Neural cell (in vitro differentiated cells): ENCODE data around the gene PSD2. TPM values are rescaled to one million over a fixed set of nuclear protein-coding genes. Genes with fewer than 3 reads are reported as not detected.

Experiments used
- H2AFZ ChIP-seq: fragments of 200-600, 300-800 bp; sonication (generic), shearing (Covaris generic); 2 replicates; pipeline ENCODE4 v1.6.0; 2014; ENCODE audit warnings: low read depth, mild to moderate bottlenecking, antibody characterized with exemption, low read length, moderate library complexity
- H3F3A ChIP-seq: fragments of 200-600 bp; shearing (Covaris generic); 2 replicates; pipeline ENCODE4 v1.6.1; 2016; ENCODE audit warnings: mild to moderate bottlenecking, moderate library complexity, mixed read lengths, antibody characterized with exemption, low read length; ENCODE audit not compliant: insufficient read depth, poor library complexity, severe bottlenecking
- H3K27ac ChIP-seq: fragments of 200-600, 300-800 bp; sonication (generic), shearing (Covaris generic); 2 replicates; pipeline ENCODE4 v1.5.1; 2014; ENCODE audit warnings: mild to moderate bottlenecking, low read length, moderate library complexity
- H3K27me3 ChIP-seq: fragments of 300-800, 200-600 bp; sonication (generic), shearing (Covaris generic); 2 replicates; pipeline ENCODE4 v1.6.0; 2014; ENCODE audit warnings: mild to moderate bottlenecking, low read depth, low read length, moderate library complexity; ENCODE audit not compliant: insufficient read depth
- H3K36me3 ChIP-seq: fragments of 300-800, 200-600 bp; sonication (generic), shearing (Covaris generic); 2 replicates; pipeline ENCODE4 v1.5.1; 2014; ENCODE audit warnings: mild to moderate bottlenecking, antibody characterized with exemption, low read length, moderate library complexity; ENCODE audit not compliant: insufficient read depth
- H3K4me2 ChIP-seq: fragments of 300-800, 200-600 bp; sonication (generic), shearing (Covaris generic); 2 replicates; pipeline ENCODE4 v1.6.0; 2014; ENCODE audit warnings: mild to moderate bottlenecking, low read length
- H3K4me3 ChIP-seq: fragments of 300-800, 200-600 bp; sonication (generic), shearing (Covaris generic); 2 replicates; pipeline ENCODE4 v1.5.1; 2014; ENCODE audit warnings: mild to moderate bottlenecking, low read length, moderate library complexity
- H3K79me2 ChIP-seq: fragments of 200-600 bp; shearing (Covaris generic); replicated peaks from 2 replicates; pipeline ENCODE4 v1.6.0; 2014; ENCODE audit warnings: mild to moderate bottlenecking, low read length, moderate library complexity; ENCODE audit not compliant: insufficient read depth
- H3K9ac ChIP-seq: fragments of 300-800, 200-600 bp; sonication (generic), shearing (Covaris generic); 2 replicates; pipeline ENCODE4 v1.6.1; 2016; ENCODE audit warnings: mild to moderate bottlenecking, low read length, mixed read lengths
- H3K9me2 ChIP-seq: fragments of 200-600 bp; shearing (Covaris generic); 2 replicates; pipeline ENCODE4 v1.6.1; 2016; ENCODE audit warnings: mild to moderate bottlenecking, low read length, mixed read lengths; ENCODE audit not compliant: insufficient read depth
- H3K9me3 ChIP-seq: fragments of 200-600, 300-800 bp; sonication (generic), shearing (Covaris generic); 2 replicates; pipeline ENCODE4 v1.6.1; 2016; ENCODE audit warnings: mild to moderate bottlenecking, mixed run types, low read length, moderate library complexity, mixed read lengths
- H4K20me1 ChIP-seq: fragments of 200-600 bp; shearing (Covaris generic); 2 replicates; pipeline ENCODE4 v1.6.1; 2016; ENCODE audit warnings: mild to moderate bottlenecking, mixed run types; ENCODE audit not compliant: insufficient read depth
- CTCF ChIP-seq: fragments of 450-650 bp; IDR thresholded peaks from 2 replicates; pipeline ENCODE4 v1.5.1; 2014; ENCODE audit warnings: antibody characterized with exemption, mild to moderate bottlenecking, moderate library complexity; ENCODE audit not compliant: poor library complexity, severe bottlenecking
- EP300 ChIP-seq: fragments of 450-650 bp; conservative IDR thresholded peaks from 2 replicates; pipeline ENCODE4 v1.6.1; 2014; ENCODE audit warnings: antibody characterized with exemption, mild to moderate bottlenecking, moderate library complexity; ENCODE audit not compliant: poor library complexity, severe bottlenecking
- EZH2 ChIP-seq: fragments of 200-600, 300-800 bp; shearing (Covaris generic), sonication (generic); IDR thresholded peaks from 2 replicates; pipeline ENCODE4 v1.6.1; 2014; ENCODE audit warnings: antibody characterized with exemption, low read length, borderline replicate concordance, mild to moderate bottlenecking; ENCODE audit not compliant: insufficient read depth, poor library complexity, severe bottlenecking
- MXI1 ChIP-seq: fragments of 450-650 bp; conservative IDR thresholded peaks from 2 replicates; pipeline ENCODE4 v1.6.1; 2014; ENCODE audit warnings: antibody characterized with exemption, mild to moderate bottlenecking; ENCODE audit not compliant: poor library complexity, severe bottlenecking
- POLR2AphosphoS5 ChIP-seq: IDR thresholded peaks from 2 replicates; pipeline ENCODE4 v1.6.1; 2012
- RAD21 ChIP-seq: fragments of 450-650 bp; conservative IDR thresholded peaks from 2 replicates; pipeline ENCODE4 v1.6.1; 2014; ENCODE audit warnings: antibody characterized with exemption, mild to moderate bottlenecking, moderate library complexity
- REST ChIP-seq: IDR thresholded peaks from 2 replicates; pipeline ENCODE4 v1.6.1; 2012; ENCODE audit warnings: borderline replicate concordance
- SMC3 ChIP-seq: fragments of 450-650 bp; conservative IDR thresholded peaks from 2 replicates; pipeline ENCODE4 v1.6.1; 2014; ENCODE audit warnings: antibody characterized with exemption, mild to moderate bottlenecking, moderate library complexity; ENCODE audit not compliant: poor library complexity
- TAF1 ChIP-seq: IDR thresholded peaks from 2 replicates; pipeline ENCODE4 v1.6.1; 2012; ENCODE audit warnings: low read depth
- polyA plus RNA-seq: library from polyadenylated mRNA; depleted of rRNA; stranded (reverse); fragments of >200 nt; gene quantifications from 2 replicates; pipeline ENCODE4 v1.2.3, GENCODE V29; 2014

Gene PSD2
- polyA plus RNA-seq, 1 donor from 2014 or later: 33.4 TPM

DNA sequence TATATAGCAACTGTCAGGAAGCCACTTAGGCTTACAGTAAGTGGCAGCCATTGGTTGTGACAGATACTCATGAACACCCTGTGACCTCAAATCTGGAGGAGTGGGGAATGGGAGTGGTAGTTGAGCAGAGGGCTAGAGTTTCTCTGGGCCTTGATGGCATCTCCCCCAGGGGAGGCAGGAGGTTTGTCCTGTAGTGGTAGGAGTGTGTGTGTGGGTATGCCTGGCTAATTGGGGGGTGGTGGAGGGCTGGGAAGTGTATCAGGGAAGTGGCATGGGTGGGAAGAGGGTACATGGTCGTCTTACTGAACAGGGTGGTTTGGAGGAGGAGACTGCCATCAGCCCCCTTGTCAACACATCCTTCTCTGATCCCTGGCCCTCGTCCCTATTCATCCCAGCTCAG is 71.5 kb downstream of the PSD2 start:
- H3K27me3 ChIP-seq: no peaks in the 10 kb centered on the region
- H3F3A ChIP-seq: no peaks in the 10 kb centered on the region
- TF ChIP-seq SMC3 (no peak), POLR2AphosphoS5 (no peak), EP300 (no peak), CTCF (no peak), RAD21 (no peak), EZH2 (no peak), MXI1 (no peak), TAF1 (no peak), REST (no peak)

DNA sequence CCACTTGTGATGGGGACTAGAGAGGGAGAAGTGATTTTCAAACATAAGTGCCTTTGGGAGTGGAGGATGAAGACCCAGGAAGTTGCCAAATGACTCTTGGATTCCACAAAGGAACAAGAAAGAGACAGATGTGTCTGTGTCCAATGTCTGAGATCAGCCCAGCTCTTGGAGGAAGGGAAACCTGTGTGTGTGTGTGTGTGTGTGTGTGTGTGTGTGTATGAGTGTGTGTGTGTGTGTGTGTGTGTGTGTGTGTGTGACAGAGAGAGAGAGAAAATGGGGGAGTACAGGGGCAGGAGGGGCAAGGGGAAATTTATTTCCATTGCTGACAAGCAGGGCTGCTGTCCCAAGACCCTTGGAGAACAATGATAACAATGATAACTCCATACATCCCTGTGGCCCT is 72.0 kb downstream of the PSD2 start:
- H3K79me2 ChIP-seq: no peaks in the 10 kb centered on the region
- no peak overlapping the region for H3K27ac ChIP-seq
- no peaks in the 10 kb centered on the region for H4K20me1 ChIP-seq
- TF ChIP-seq EP300 (no peak), SMC3 (no peak), CTCF (no peak), TAF1 (no peak), MXI1 (no peak), POLR2AphosphoS5 (no peak), RAD21 (no peak), REST (no peak), EZH2 (no peak)
- H3K27me3 ChIP-seq: no peaks in the 10 kb centered on the region
- H3K9me2 ChIP-seq: no peaks in the 10 kb centered on the region
- H3K9me3 ChIP-seq: no peaks in the 10 kb centered on the region
- no peaks in the 10 kb centered on the region for H3K36me3 ChIP-seq
- H3K4me2 ChIP-seq: no peak overlapping the region
- H2AFZ ChIP-seq: no peak overlapping the region
- no peaks in the 10 kb centered on the region for H3F3A ChIP-seq
- no peak overlapping the region for H3K9ac ChIP-seq
- H3K4me3 ChIP-seq: no peak overlapping the region

More for the DNA sequence above, 71.5 kb downstream of the PSD2 start:
- Histone ChIP-seq H3K36me3 (no peaks in the 10 kb centered on the region), H3K27ac (no peak overlapping the region), H4K20me1 (no peaks in the 10 kb centered on the region), H3K9me3 (no peaks in the 10 kb centered on the region), H2AFZ (no peak overlapping the region), H3K9ac (no peak overlapping the region), H3K79me2 (no peaks in the 10 kb centered on the region), H3K4me3 (no peak overlapping the region), H3K9me2 (no peaks in the 10 kb centered on the region), H3K4me2 (no peak overlapping the region)
